Measurements from ENCODE around the gene KCNMB2. TPM values are rescaled to one million over a fixed set of nuclear protein-coding genes. Genes with fewer than 3 reads are reported as not detected.

Gene KCNMB2
- polyA plus RNA-seq, 3 donors, result not detected

DNA sequence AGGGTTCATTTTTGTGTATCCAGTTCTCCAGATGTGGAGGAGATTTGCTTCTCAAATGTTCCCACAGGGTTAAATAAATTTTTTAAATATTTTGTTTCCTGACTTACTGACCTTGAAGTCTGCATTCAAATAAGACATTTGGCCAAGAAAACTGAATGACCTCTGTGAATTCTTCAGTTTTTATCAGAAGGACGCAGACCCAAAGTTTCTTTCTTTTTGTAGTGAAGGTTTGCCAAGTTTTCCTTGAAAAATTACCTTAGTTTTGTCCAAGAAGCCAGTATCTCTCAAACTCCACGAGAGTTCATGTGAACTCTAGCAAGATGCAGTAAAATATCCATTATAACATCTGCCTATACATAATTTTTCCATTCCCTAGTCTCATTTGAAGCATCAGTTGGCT is 332.4 kb downstream of the KCNMB2 start:
- Histone ChIP-seq H3K79me2 (ENCODE audit: insufficient read depth, low read length) (no peaks in the 10 kb centered on the region), H3K36me3 (replicated peaks in 1 of 2; ENCODE audit: control insufficient read depth in 1 of 2, insufficient read depth in 2 of 2, low read length in 2 of 2) (no peaks in the 10 kb centered on the region), H3K27ac (ENCODE audit: low read depth in 1 of 2, low read length in 2 of 2) (no peak overlapping the region), H3K4me3 (replicated peaks in 1 of 3; ENCODE audit: low read depth in 2 of 3, low read length in 3 of 3) (no peak overlapping the region), H4K20me1 (ENCODE audit: insufficient read depth, low read length) (no peaks in the 10 kb centered on the region), H3K4me1 (ENCODE audit: control insufficient read depth in 1 of 2, insufficient read depth in 2 of 2, low read length in 2 of 2) (no peaks in the 10 kb centered on the region), H2AFZ (ENCODE audit: insufficient read depth, low read depth, low read length, poor library complexity, severe bottlenecking) (no peak overlapping the region), H3K9ac (ENCODE audit: insufficient read depth, low read length, poor library complexity, severe bottlenecking) (no peak overlapping the region), H3K4me2 (replicated peaks; ENCODE audit: extremely low read depth, low read length, poor library complexity, severe bottlenecking) (no peak overlapping the region), H3K27me3 (ENCODE audit: control insufficient read depth in 2 of 2, insufficient read depth in 2 of 2, low read length in 2 of 2) (no peaks in the 10 kb centered on the region), H3K9me3 (replicated peaks in 1 of 2; ENCODE audit: control insufficient read depth in 1 of 2, insufficient read depth in 1 of 2, low read length in 2 of 2) (no peaks in the 10 kb centered on the region)
- Mint-ChIP-seq H3K9me3 (peaks cover 2 to 9% (median 5%) of the 10 kb centered on the region in 7 donors), H3K36me3 (no peaks in the 10 kb centered on the region), H3K27me3 (ENCODE audit: low read depth in 3 of 3) (no peaks in the 10 kb centered on the region), H3K27ac (no peak overlapping the region), H3K4me1 (no peaks in the 10 kb centered on the region), H3K4me3 (no peak overlapping the region)
- TF ChIP-seq CTCF (IDR thresholded peaks at IDR 0.05), result no peak
- WGBS (ENCODE audit: insufficient coverage), result 50% methylated on average over 1 of the region's 2 CpGs
- intact Hi-C loops (cut with micrococcal nuclease), result no loop called here
- no peak for DNase-seq

DNA sequence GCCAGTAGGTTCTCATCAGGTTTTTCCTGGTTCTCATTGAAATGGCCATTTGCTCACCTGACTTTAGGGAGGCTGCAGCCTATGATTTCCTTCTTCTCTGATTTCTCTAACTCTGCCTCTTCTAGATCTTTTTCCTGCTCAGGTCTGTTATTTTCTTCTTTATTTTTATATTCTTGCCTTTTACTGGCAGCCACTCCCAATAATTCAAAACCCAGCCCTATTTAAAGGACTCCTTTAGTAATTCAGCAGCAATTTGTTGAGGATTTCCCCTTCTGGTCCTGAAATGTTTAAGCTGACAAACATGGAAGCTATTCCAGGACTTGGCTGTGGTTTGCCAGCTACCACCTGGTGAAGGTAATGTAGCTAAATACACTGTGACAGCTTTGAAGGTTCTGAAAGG is 333.8 kb downstream of the KCNMB2 start:
- no peaks in the 10 kb centered on the region for H3K36me3 ChIP-seq (replicated peaks in 1 of 2; ENCODE audit: control insufficient read depth in 1 of 2, insufficient read depth in 2 of 2, low read length in 2 of 2)
- TF ChIP-seq CTCF (IDR thresholded peaks at IDR 0.05), result no peak
- H2AFZ ChIP-seq (ENCODE audit: insufficient read depth, low read depth, low read length, poor library complexity, severe bottlenecking), result no peak overlapping the region
- Mint-ChIP-seq H3K4me3 (no peak overlapping the region), H3K9me3 (peaks cover 2 to 9% (median 8%) of the 10 kb centered on the region in 7 donors), H3K27ac (no peak overlapping the region), H3K27me3 (ENCODE audit: low read depth in 3 of 3) (no peaks in the 10 kb centered on the region), H3K36me3 (no peaks in the 10 kb centered on the region), H3K4me1 (no peaks in the 10 kb centered on the region)
- H3K4me1 ChIP-seq (ENCODE audit: control insufficient read depth in 1 of 2, insufficient read depth in 2 of 2, low read length in 2 of 2), result no peaks in the 10 kb centered on the region
- intact Hi-C loops (cut with micrococcal nuclease), result no loop called here
- no peaks in the 10 kb centered on the region for H3K9me3 ChIP-seq (replicated peaks in 1 of 2; ENCODE audit: control insufficient read depth in 1 of 2, insufficient read depth in 1 of 2, low read length in 2 of 2)
- no peaks in the 10 kb centered on the region for H3K27me3 ChIP-seq (ENCODE audit: control insufficient read depth in 2 of 2, insufficient read depth in 2 of 2, low read length in 2 of 2)
- no peak overlapping the region for H3K9ac ChIP-seq (ENCODE audit: insufficient read depth, low read length, poor library complexity, severe bottlenecking)
- no peak for DNase-seq
- no peaks in the 10 kb centered on the region for H3K79me2 ChIP-seq (ENCODE audit: insufficient read depth, low read length)
- no peak overlapping the region for H3K27ac ChIP-seq (ENCODE audit: low read depth in 1 of 2, low read length in 2 of 2)
- no peak overlapping the region for H3K4me3 ChIP-seq (replicated peaks in 1 of 3; ENCODE audit: low read depth in 2 of 3, low read length in 3 of 3)
- H4K20me1 ChIP-seq (ENCODE audit: insufficient read depth, low read length), result no peaks in the 10 kb centered on the region
- no peak overlapping the region for H3K4me2 ChIP-seq (replicated peaks; ENCODE audit: extremely low read depth, low read length, poor library complexity, severe bottlenecking)
